Common myeloid progenitor, CD34-positive (primary cell): ENCODE results near the gene EPHX1.

Experiments used
- CTCF ChIA-PET: fragments of 350-600 bp; sonication (Branson Sonifier 250); formaldehyde crosslinking; loops from one replicate; lab custom pipeline; 2021; ENCODE audit warnings: antibody characterized with exemption; lab: Charles Lee
- POLR2A ChIA-PET: fragments of 350-600 bp; sonication (Branson Sonifier 250); formaldehyde crosslinking; loops from one replicate; lab custom pipeline; 2021; ENCODE audit warnings: antibody characterized with exemption; lab: Charles Lee
- DNase-seq, 3 donors: peaks; one replicate each; pipeline versions ENCODE4 v3.0.0 to v3.0.0-alpha.2; 2013
- H3K27ac ChIP-seq, 2 experiments: 1 replicate in 1 of 2; 2 replicates in 1 of 2; pipeline ENCODE4 v1.7.0; 2013; ENCODE audit warnings: inconsistent platforms in 2 of 2, low read length in 2 of 2, mild to moderate bottlenecking in 2 of 2, low read depth in 1 of 2, moderate library complexity in 1 of 2; ENCODE audit not compliant: severe bottlenecking in 2 of 2, insufficient read depth in 1 of 2, poor library complexity in 1 of 2
- H3K27me3 ChIP-seq, 5 experiments: replicated peaks in 2 of 5; 1 replicate in 3 of 5; 2 replicates in 2 of 5; pipeline versions ENCODE4 v1.6.1 to v1.7.0; 2013; ENCODE audit warnings: low read length in 4 of 5, mild to moderate bottlenecking in 2 of 5, moderate library complexity in 2 of 5, inconsistent platforms in 1 of 5; ENCODE audit not compliant: insufficient read depth in 5 of 5, control insufficient read depth in 4 of 5
- H3K36me3 ChIP-seq, 4 experiments: 1 replicate in 2 of 4; 2 replicates in 2 of 4; pipeline versions ENCODE4 v1.6.1 to v1.7.0; 2013; ENCODE audit warnings: low read length in 3 of 4, control low read depth in 1 of 4, mild to moderate bottlenecking in 1 of 4; ENCODE audit not compliant: control insufficient read depth in 4 of 4, insufficient read depth in 4 of 4
- H3K4me1 ChIP-seq, 4 experiments: 1 replicate in 3 of 4; 2 replicates in 1 of 4; pipeline versions ENCODE4 v1.6.1 to v1.7.1; 2013; ENCODE audit warnings: low read length in 3 of 4, mild to moderate bottlenecking in 3 of 4, control low read depth in 1 of 4, inconsistent platforms in 1 of 4, moderate library complexity in 1 of 4; ENCODE audit not compliant: control insufficient read depth in 4 of 4, insufficient read depth in 4 of 4; ENCODE audit errors: control extremely low read depth in 1 of 4
- H3K4me3 ChIP-seq, 7 experiments: 1 replicate in 4 of 7; 2 replicates in 3 of 7; pipeline versions ENCODE4 v1.5.1 to v1.7.0; 2013; ENCODE audit warnings: mild to moderate bottlenecking in 7 of 7, low read length in 6 of 7, moderate library complexity in 6 of 7, inconsistent platforms in 2 of 7, low read depth in 2 of 7, control low read depth in 1 of 7; ENCODE audit not compliant: insufficient read depth in 4 of 7, control insufficient read depth in 1 of 7; ENCODE audit errors: extremely low read depth in 1 of 7
- H3K9me3 ChIP-seq, 5 experiments: 1 replicate in 4 of 5; 2 replicates in 1 of 5; pipeline versions ENCODE4 v1.6.1 to v1.7.1; 2013; ENCODE audit warnings: low read length in 4 of 5, mild to moderate bottlenecking in 2 of 5, inconsistent platforms in 1 of 5, low read depth in 1 of 5, moderate library complexity in 1 of 5; ENCODE audit not compliant: control insufficient read depth in 4 of 5, insufficient read depth in 2 of 5; ENCODE audit errors: control extremely low read depth in 1 of 5
- WGBS: methylation state at CpG from one replicate; pipeline ENCODE4 v1.1.5; 2013; ENCODE audit not compliant: insufficient coverage; 5-methylcytosine and 5-hydroxymethylcytosine counted together

The EPHX1 gene

GRCh38 chr1:225868631-225869330, 58.9 kb downstream of the EPHX1 start:
- Histone ChIP-seq H3K36me3 (peaks cover 10 to 76% (median 53%) of the 10 kb centered on the region in 4 experiments), H3K27ac (no peak overlapping the region), H3K9me3 (no peaks in the 10 kb centered on the region), H3K4me3 (no peak overlapping the region), H3K27me3 (no peaks in the 10 kb centered on the region), H3K4me1 (peaks cover 0 to 27% (median 21%) of the 10 kb centered on the region in 4 experiments)
- CTCF ChIA-PET = interaction anchor here (0.7 to 1.4 kb wide), 3 partner anchors 9 to 31 kb away, joined by 3 to 5 read pairs (median 3); no protein-coding TSS in a partner anchor
- DNase-seq = no peak
- POLR2A ChIA-PET = no interaction called here
- 100% methylated on average over 7 of the region's 8 CpGs for WGBS

- H3K27me3 ChIP-seq = no peaks in the 10 kb centered on the region
- H3K27ac ChIP-seq = no peak overlapping the region
- no peak for DNase-seq
- ChIA-PET CTCF (interaction anchor here (1.0 to 2.4 kb wide), 4 partner anchors 12 to 25 kb away, joined by 3 to 7 read pairs (median 5); partner anchors contain the start of gene TMEM63A), POLR2A (no interaction called here)
- no peaks in the 10 kb centered on the region for H3K9me3 ChIP-seq
- 100% methylated on average over 1 of the region's 3 CpGs for WGBS
- H3K4me1 ChIP-seq = peaks cover 0 to 21% (median 11%) of the 10 kb centered on the region in 4 experiments
- H3K4me3 ChIP-seq = no peak overlapping the region
- peaks cover 12 to 79% (median 56%) of the 10 kb centered on the region in 4 experiments for H3K36me3 ChIP-seq
Observed at GRCh38 chr1:225870911-225871310, 61.0 kb downstream of the EPHX1 start.

GRCh38 chr1:225871359-225872074, 61.6 kb downstream of the EPHX1 start:
- H3K9me3 ChIP-seq = no peaks in the 10 kb centered on the region
- peak overlapping the region in 1 of 2 experiments; percentile 19 for H3K27ac ChIP-seq
- peaks cover 0 to 20% (median 5%) of the 10 kb centered on the region in 4 experiments for H3K4me1 ChIP-seq
- no peak overlapping the region for H3K4me3 ChIP-seq
- peaks cover 12 to 82% (median 58%) of the 10 kb centered on the region in 4 experiments for H3K36me3 ChIP-seq
- H3K27me3 ChIP-seq = no peaks in the 10 kb centered on the region
- DNase-seq = no peak
- 86% methylated on average over 6 of the region's 11 CpGs for WGBS
- POLR2A ChIA-PET = no interaction called here
- CTCF ChIA-PET = interaction anchor here (1.0 to 2.4 kb wide), 4 partner anchors 11 to 39 kb away, joined by 4 to 7 read pairs (median 5); partner anchors contain the start of gene TMEM63A

GRCh38 chr1:225872075-225872430, 62.1 kb downstream of the EPHX1 start:
- Histone ChIP-seq H3K9me3 (no peaks in the 10 kb centered on the region), H3K27ac (peak overlapping the region in 1 of 2 experiments; percentile 19), H3K4me3 (no peak overlapping the region), H3K4me1 (peaks cover 0 to 14% (median under 1%) of the 10 kb centered on the region in 4 experiments), H3K36me3 (peaks cover 12 to 82% (median 58%) of the 10 kb centered on the region in 4 experiments), H3K27me3 (no peaks in the 10 kb centered on the region)
- ChIA-PET POLR2A (no interaction called here), CTCF (interaction anchor here (1.1 to 2.4 kb wide), 3 partner anchors 10 to 39 kb away, joined by 4 to 7 read pairs (median 6); partner anchors contain the start of gene TMEM63A)
- WGBS = 100% methylated on average over 2 of the region's 3 CpGs
- no peak for DNase-seq

- H3K27me3 ChIP-seq = no peaks in the 10 kb centered on the region
- DNase-seq = no peak
- H3K36me3 ChIP-seq = peaks cover 9 to 80% (median 54%) of the 10 kb centered on the region in 4 experiments
- no peak overlapping the region for H3K4me3 ChIP-seq
- CTCF ChIA-PET = interaction anchor here (0.7 to 1.6 kb wide), 4 partner anchors 10 to 24 kb away, joined by 3 to 6 read pairs (median 4); no protein-coding TSS in a partner anchor
- POLR2A ChIA-PET = interaction anchor here (0.6 kb wide), 1 partner anchor 82 kb away, joined by 3 read pairs; no protein-coding TSS in a partner anchor
- no peaks in the 10 kb centered on the region for H3K9me3 ChIP-seq
- H3K27ac ChIP-seq = no peak overlapping the region
- H3K4me1 ChIP-seq = peaks cover 0 to 13% (median 9%) of the 10 kb centered on the region in 4 experiments
- WGBS = 91% methylated on average over 9 of the region's 10 CpGs
Observed at GRCh38 chr1:225873281-225873850, 63.4 kb downstream of the EPHX1 start.

GRCh38 chr1:225874431-225874830, 64.5 kb downstream of the EPHX1 start:
- Histone ChIP-seq H3K27me3 (no peaks in the 10 kb centered on the region), H3K36me3 (peaks cover 9 to 75% (median 46%) of the 10 kb centered on the region in 4 experiments), H3K4me3 (no peak overlapping the region), H3K4me1 (peaks cover 0 to 24% (median 19%) of the 10 kb centered on the region in 4 experiments), H3K27ac (no peak overlapping the region), H3K9me3 (no peaks in the 10 kb centered on the region)
- no peak for DNase-seq
- ChIA-PET POLR2A (no interaction called here), CTCF (interaction anchor here (0.9 to 1.6 kb wide), 3 partner anchors 8 to 16 kb away, joined by 3 to 6 read pairs (median 4); no protein-coding TSS in a partner anchor)
- 97% methylated on average over 9 of the region's 11 CpGs for WGBS
